ENCODE data around the gene TTLL5.

Gene TTLL5

GRCh38 chr14:75976826-75977581 lies 316.0 kb downstream of the TTLL5 start:
- DNase-seq, result no peak

- DNase-seq, result no peak
Measured at GRCh38 chr14:75977582-75977943, 316.5 kb downstream of the TTLL5 start.

GRCh38 chr14:75978249-75978731 lies 317.2 kb downstream of the TTLL5 start:
- DNase-seq, result no peak

- no peak for DNase-seq
Measured at GRCh38 chr14:75979071-75979571, 318.1 kb downstream of the TTLL5 start.

GRCh38 chr14:75979648-75980565 lies 318.9 kb downstream of the TTLL5 start:
- DNase-seq, result no peak

- DNase-seq, result no peak
Measured at GRCh38 chr14:75980856-75981255, 319.8 kb downstream of the TTLL5 start.

- DNase-seq, result peak; percentile 63
Measured at GRCh38 chr14:75981426-75982265, 320.6 kb downstream of the TTLL5 start, which contains the start of gene TGFB3. Gene TGFB3 (minus strand): TSS chr14:75981995. CDS start chr14:75980893, 1,102 bp downstream.

- peak; percentile 77 for DNase-seq
Measured at GRCh38 chr14:75982266-75983018, 321.4 kb downstream of the TTLL5 start.

- no peak for DNase-seq
Measured at GRCh38 chr14:75983019-75983358, 321.9 kb downstream of the TTLL5 start.

- peak; percentile 16 for DNase-seq
Measured at GRCh38 chr14:75984674-75985073, 323.6 kb downstream of the TTLL5 start.

GRCh38 chr14:75985618-75986438 lies 324.8 kb downstream of the TTLL5 start, which contains the start of gene IFT43:
Gene IFT43 (plus strand): TSS chr14:75985763. CDS start chr14:75985787, 24 bp downstream.
- peak; percentile 78 for DNase-seq

- no peak for DNase-seq
Measured at GRCh38 chr14:75986439-75986765, 325.4 kb downstream of the TTLL5 start.

- no peak for DNase-seq
Measured at GRCh38 chr14:75987201-75987970, 326.3 kb downstream of the TTLL5 start.

GRCh38 chr14:75989134-75989533 lies 328.1 kb downstream of the TTLL5 start:
- no peak for DNase-seq

- DNase-seq, result no peak
Measured at GRCh38 chr14:75990297-75990696, 329.3 kb downstream of the TTLL5 start.

GRCh38 chr14:75991753-75992152 lies 330.7 kb downstream of the TTLL5 start:
- no peak for DNase-seq

GRCh38 chr14:75993567-75994041 lies 332.6 kb downstream of the TTLL5 start:
- DNase-seq, result no peak

GRCh38 chr14:75995372-75996041 lies 334.5 kb downstream of the TTLL5 start:
- DNase-seq, result no peak

GRCh38 chr14:75996488-75996887 lies 335.4 kb downstream of the TTLL5 start:
- DNase-seq, result no peak

Measured in NCI-H1092 treated with DMSO at 0.1 percent for 48 hours (cell line).